GM21619 (cell line): ENCODE results near the gene SNRPD1.
"Not testable (repeated sequence)": the region's sequence is repeated elsewhere in the genome, so short reads cannot be mapped to it uniquely, and the experiment has no call there.

Experiments
- ATAC-seq: cut with Tn5 transposase; IDR thresholded peaks from one replicate; pipeline ENCODE4 v1.9.1; 2021; ENCODE audit not compliant: unreplicated experiment

SNRPD1 gene

DNA sequence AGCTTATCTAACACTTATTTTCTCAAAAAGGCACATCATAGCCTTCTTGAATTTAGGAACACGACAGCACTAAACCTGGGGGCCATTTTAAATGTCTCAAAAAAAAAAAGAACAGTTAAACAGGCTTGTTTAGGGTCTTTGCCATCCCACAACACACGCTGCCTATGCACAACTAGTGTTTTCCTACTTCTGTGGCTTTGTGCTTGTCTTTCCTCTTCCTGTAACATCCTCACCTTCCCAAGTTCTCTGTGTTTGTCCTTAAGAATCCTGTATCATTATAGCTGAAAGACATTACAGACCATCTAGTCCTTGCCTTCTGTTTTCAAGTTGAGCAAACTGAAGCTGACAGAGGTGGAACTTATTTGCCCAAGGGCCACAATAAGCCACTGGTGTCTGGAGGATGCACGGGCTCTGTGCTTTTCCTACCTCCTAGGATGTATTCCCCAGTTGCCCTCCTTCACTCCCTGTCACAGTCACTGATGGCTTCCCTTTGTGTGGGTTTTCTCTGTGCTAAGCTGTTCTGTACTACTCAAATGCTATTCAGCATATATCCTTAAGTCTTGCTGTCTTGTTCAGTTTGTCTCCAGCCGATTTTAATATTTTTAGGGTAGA, 22.6 kb downstream of the SNRPD1 start:
- ATAC-seq: no peak

GRCh38 chr18:21636769-21637168, 24.7 kb downstream of the SNRPD1 start:
- no peak for ATAC-seq

GRCh38 chr18:21638822-21639221, 26.7 kb downstream of the SNRPD1 start:
- no peak for ATAC-seq

DNA sequence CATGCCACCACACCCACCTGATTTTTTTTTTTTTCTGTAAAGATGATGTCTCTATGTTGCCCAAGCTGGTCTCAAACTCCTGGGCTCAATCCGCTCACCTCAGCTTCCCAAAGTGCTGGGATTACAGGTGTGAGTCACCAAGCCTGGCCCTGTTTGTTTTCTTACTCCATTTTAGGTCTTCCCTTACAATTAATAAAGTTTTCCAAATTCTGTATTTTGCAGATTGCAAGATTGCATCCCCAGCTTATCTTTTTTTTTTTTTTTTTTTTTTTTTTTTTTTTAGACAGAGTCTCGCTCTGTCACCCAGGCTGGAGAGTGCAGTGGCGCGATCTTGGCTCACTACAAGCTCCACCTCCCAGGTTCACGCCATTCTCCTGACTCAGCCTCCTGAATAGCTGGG, 28.3 kb downstream of the SNRPD1 start:
- ATAC-seq: not testable (repeated sequence)

- no peak for ATAC-seq
Observed at GRCh38 chr18:21650311-21650710, 38.2 kb downstream of the SNRPD1 start.

DNA sequence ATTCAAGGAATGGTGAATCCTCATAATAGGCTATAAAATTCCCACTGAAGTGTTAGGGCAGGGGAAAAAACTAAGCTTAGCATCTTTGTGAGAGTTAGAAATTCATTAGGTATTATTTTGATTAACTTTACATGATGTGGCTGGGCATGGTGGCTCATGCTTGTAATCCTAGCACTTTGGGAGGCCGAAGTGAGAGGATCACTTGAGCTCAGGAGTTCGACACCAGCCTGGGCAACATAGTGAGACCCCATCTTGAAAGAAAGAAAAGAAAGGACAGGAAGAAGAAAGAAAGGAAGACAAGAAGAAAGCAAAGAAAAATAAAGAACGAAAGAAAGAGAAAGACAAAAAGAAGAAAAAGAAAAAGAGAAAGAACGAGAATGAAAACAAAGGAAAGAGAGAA, 40.0 kb downstream of the SNRPD1 start:
- ATAC-seq: no peak

GRCh38 chr18:21653361-21653760, 41.2 kb downstream of the SNRPD1 start:
- ATAC-seq: no peak

DNA sequence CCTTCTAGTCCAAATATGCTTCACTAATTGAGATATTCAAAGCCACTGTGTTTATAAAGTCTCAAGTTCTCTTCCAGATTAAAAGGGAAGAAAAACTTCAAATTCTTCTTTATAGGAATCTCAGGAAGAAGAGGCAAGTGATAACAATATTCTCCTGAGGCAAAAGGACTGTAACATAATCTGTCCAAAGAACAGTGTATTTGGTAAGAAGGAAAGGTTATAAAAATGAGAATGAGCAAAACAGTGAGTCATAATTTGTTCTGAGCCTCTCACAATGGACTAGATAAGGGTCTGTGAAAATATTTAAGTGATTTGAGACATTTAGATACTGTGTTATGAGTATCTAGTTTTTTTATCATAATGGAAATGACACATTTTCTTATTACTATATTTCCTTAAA, 44.3 kb downstream of the SNRPD1 start:
- ATAC-seq: no peak

- ATAC-seq: no peak
Observed at GRCh38 chr18:21660078-21660477, 48.0 kb downstream of the SNRPD1 start.

DNA sequence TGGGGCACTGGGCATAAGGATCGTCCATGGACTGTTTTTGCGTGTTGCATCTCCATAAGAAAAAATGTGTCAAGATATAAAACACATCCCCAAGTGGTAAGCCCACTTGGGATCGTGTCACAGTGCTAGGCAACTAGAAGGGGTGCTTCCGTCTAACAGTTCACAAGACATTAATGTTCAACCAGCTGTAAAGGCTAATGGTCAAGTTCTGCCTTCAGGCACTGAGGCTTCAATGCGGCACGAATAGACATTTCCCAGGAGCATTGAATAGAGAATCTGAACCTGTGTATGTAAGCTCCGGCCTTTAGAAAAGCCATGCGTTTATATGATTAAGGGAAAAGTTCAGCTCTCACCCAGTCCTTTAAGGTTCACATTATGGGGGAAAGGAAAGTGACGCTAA, 50.5 kb downstream of the SNRPD1 start:
- no peak for ATAC-seq

- no peak for ATAC-seq
Observed at GRCh38 chr18:21663578-21663977, 51.5 kb downstream of the SNRPD1 start.

GRCh38 chr18:21664069-21664468, 52.0 kb downstream of the SNRPD1 start:
- no peak for ATAC-seq

DNA sequence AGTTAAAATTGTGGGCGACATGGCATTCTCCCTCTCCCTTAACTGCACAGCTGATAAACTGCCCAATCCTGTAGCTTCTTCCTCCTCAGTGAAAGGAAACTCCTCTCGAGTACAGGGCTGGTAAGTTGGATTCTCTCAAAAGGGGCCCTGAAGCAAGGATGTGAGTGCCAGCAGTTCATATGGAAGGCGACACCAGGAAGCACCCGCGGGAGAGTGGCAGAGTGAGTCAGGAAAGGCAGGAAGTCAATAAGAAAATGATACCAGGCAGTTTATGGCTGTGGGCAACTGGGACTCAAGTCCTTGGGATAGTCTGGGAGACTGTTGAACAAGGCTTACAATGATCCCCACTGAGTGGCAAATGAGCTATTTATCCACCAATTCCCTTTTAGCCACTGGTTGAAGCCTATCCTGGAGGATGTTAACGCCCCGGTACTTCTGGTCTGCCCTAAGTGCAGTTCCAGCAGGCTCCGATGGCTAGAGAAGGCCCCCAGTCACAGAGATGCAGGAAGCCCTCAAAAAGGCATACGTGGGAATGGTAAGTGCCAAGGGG, 57.7 kb downstream of the SNRPD1 start:
- ATAC-seq: no peak

DNA sequence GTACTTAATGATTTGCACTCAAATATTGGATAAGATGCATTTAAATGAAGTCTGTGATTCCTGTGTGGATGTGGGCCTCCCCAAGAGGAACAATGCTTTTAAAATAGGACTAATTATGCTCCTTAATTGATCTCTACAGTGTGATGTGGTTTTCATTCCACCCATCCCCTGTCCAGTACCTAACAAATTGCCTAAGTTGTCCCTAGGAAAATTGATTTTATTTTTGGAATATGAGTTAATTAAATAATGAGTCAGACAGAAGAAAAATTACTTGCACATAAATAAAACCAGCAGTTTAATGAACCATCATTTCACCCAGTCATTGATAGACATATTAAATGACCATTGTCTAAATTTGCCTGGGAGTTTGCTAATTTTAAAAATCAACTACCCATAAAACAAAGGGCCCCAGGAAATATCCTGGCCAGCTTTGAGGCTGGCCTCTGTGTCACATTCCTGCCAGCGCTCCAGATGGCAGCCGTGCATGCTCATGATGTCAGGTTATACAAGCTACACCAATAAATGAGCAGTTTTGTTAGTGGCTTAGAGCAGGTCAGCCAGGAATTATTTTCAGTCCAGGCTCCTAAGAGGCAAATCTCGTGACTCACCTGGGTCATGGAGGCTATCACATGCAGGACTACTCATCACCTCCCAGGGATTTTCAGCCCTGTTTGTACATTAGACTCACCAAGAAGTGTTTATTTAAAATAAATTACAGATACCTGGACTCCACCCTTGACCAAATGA, 60.6 kb downstream of the SNRPD1 start:
- no peak for ATAC-seq

- not testable (repeated sequence) for ATAC-seq
Observed at GRCh38 chr18:21675354-21675753, 63.2 kb downstream of the SNRPD1 start.

GRCh38 chr18:21678859-21679258, 66.7 kb downstream of the SNRPD1 start:
- ATAC-seq: no peak

DNA sequence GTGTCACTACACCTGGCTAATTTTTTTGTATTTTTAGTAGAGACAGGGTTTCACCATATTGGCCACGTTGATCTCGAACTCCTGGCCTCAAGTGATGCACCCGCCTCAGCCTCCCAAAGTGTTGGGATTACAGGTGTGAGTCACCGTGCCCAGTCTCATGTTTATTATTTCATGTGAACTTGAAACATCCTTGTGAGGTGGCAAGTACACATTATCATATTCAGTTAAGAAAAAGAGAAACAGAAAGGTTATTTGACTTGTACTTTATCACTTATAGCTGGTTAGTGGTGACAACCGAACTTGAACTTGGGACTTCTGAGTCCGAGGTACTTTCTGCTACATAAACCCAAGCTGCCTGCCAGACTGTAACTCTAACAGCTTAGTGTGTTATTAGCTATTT, 68.0 kb downstream of the SNRPD1 start:
- no peak for ATAC-seq

GRCh38 chr18:21682371-21683051, 70.4 kb downstream of the SNRPD1 start:
- peak; percentile 39 for ATAC-seq
